A549 (cell line): ENCODE results near the gene EGLN2. TPM values are rescaled to one million over a fixed set of nuclear protein-coding genes. Genes with fewer than 3 reads are reported as not detected.
A peak's percentile ranks its signal among the peaks of the same experiment; 100 is the strongest.
"Not testable (repeated sequence)": the region's sequence is repeated elsewhere in the genome, so short reads cannot be mapped to it uniquely, and the experiment has no call there.

Experiments used
- ATAC-seq, 2 experiments: fragments of 200-7000 bp in 1 of 2; fragments of >200 bp in 1 of 2; cut with Nextera tagmentation in 1 of 2; cut with Tn5 transposase in 1 of 2; 3 replicates each; pipeline versions ENCODE4 v1.8.0 to v1.9.1; 2018 to 2020; ENCODE audit warnings: mild to moderate bottlenecking in 1 of 2, moderate library complexity in 1 of 2
- CTCF ChIA-PET: fragments of 300-600 bp; sonication (Branson Sonifier 250); formaldehyde crosslinking; extraction: SDS; loops from one replicate; lab custom pipeline; 2021; ENCODE audit warnings: antibody characterized with exemption, inconsistent platforms; lab: Yijun Ruan, JAX
- POLR2A ChIA-PET: fragments of 350-600 bp; formaldehyde crosslinking; extraction: SDS; loops from one replicate; lab custom pipeline; 2021; ENCODE audit warnings: antibody characterized with exemption, inconsistent platforms; lab: Yijun Ruan, JAX
- DNase-seq, 2 experiments: peaks; one replicate each; pipeline versions ENCODE4 v3.0.0 to v3.0.0-alpha.2; 2011 to 2016; ENCODE audit warnings: low read depth in 1 of 2, low spot score in 1 of 2
- FAIRE-seq: peaks from 2 replicates; lab custom pipeline; 2011; peaks lifted over from hg19 to GRCh38; lab: Jason Lieb, UNC
- H3K27ac ChIP-seq, 2 experiments: fragments of >200 bp; sonication (Bioruptor Twin); formaldehyde crosslinking; 3 replicates each; pipeline ENCODE4 v1.5.1; 2016 to 2017
- H3K4me1 ChIP-seq: fragments of >200 bp; sonication (Bioruptor Twin); formaldehyde crosslinking; 3 replicates; pipeline ENCODE4 v1.6.1; 2016
- H3K4me2 ChIP-seq: fragments of >200 bp; sonication (Bioruptor Twin); formaldehyde crosslinking; 3 replicates; pipeline ENCODE4 v1.6.1; 2016
- H3K4me3 ChIP-seq: fragments of >200 bp; sonication (Bioruptor Twin); formaldehyde crosslinking; 3 replicates; pipeline ENCODE4 v1.5.1; 2016
- H3K9me3 ChIP-seq: fragments of >200 bp; sonication (Bioruptor Twin); formaldehyde crosslinking; 3 replicates; pipeline ENCODE4 v1.6.1; 2016
- CBX8 ChIP-seq: fragments of 200-600 bp; sonication (generic); IDR thresholded peaks from 2 replicates; pipeline ENCODE4 v1.6.1; 2016
- EHF ChIP-seq: fragments of 250-450 bp; sonication (Bioruptor Pico); IDR thresholded peaks from 2 replicates; pipeline ENCODE4 v1.5.0; 2020; ENCODE audit warnings: mild to moderate bottlenecking
- FOXS1 ChIP-seq: fragments of 250-450 bp; sonication (Bioruptor Pico); IDR thresholded peaks from 2 replicates; pipeline ENCODE4 v1.5.0; 2020; ENCODE audit warnings: mild to moderate bottlenecking, moderate library complexity
- GATA3 ChIP-seq: IDR thresholded peaks from 2 replicates; pipeline ENCODE4 v1.6.1; 2012; ENCODE audit warnings: borderline replicate concordance
- HDAC2 ChIP-seq: fragments of 200-600 bp; sonication (generic); IDR thresholded peaks from 2 replicates; pipeline ENCODE4 v1.6.1; 2016
- HEYL ChIP-seq: fragments of 250-450 bp; sonication (Bioruptor Pico); IDR thresholded peaks from 2 replicates; pipeline ENCODE4 v1.8.0; 2021; ENCODE audit warnings: mild to moderate bottlenecking, moderate library complexity
- HOXA7 ChIP-seq: fragments of 250-450 bp; sonication (Bioruptor Pico); IDR thresholded peaks from 2 replicates; pipeline ENCODE4 v1.5.0; 2020; ENCODE audit warnings: mild to moderate bottlenecking, moderate library complexity
- HOXB5 ChIP-seq: fragments of 250-450 bp; sonication (Bioruptor Pico); IDR thresholded peaks from 2 replicates; pipeline ENCODE4 v1.5.0; 2020; ENCODE audit warnings: mild to moderate bottlenecking, moderate library complexity
- JUN ChIP-seq, 2 experiments: fragments of >200 bp; sonication (Bioruptor Twin); formaldehyde crosslinking; IDR thresholded peaks; 2 replicates in 1 of 2; 3 replicates in 1 of 2; pipeline ENCODE4 v1.6.1; 2016 to 2017
- KDM1A ChIP-seq: fragments of 200-600 bp; sonication (generic); IDR thresholded peaks from 2 replicates; pipeline ENCODE4 v1.6.1; 2016; ENCODE audit warnings: low read depth, mild to moderate bottlenecking
- MAZ ChIP-seq: fragments of 150-350 bp; IDR thresholded peaks from 2 replicates; pipeline ENCODE4 v1.6.1; 2014; ENCODE audit warnings: antibody characterized with exemption, low read depth, low read length, borderline replicate concordance
- MYC ChIP-seq: IDR thresholded peaks from 2 replicates; pipeline ENCODE4 v1.6.1; 2012; ENCODE audit warnings: mild to moderate bottlenecking, inconsistent platforms, low read length, improper control_type of control experiment, borderline replicate concordance
- POLR2AphosphoS2 ChIP-seq: conservative IDR thresholded peaks from 2 replicates; pipeline ENCODE4 v1.6.1; 2012; ENCODE audit warnings: low read length, improper control_type of control experiment, inconsistent platforms
- RARB ChIP-seq: fragments of 250-450 bp; sonication (Bioruptor Pico); IDR thresholded peaks from 2 replicates; pipeline ENCODE4 v1.8.0; 2021; ENCODE audit warnings: mild to moderate bottlenecking, moderate library complexity
- RCOR1 ChIP-seq: fragments of 150-350 bp; IDR thresholded peaks from 2 replicates; pipeline ENCODE4 v1.6.1; 2014; ENCODE audit warnings: antibody characterized with exemption, low read length, low read depth
- ZC3H11A ChIP-seq: fragments of 450-650 bp; IDR thresholded peaks from 2 replicates; pipeline ENCODE4 v1.6.1; 2014; ENCODE audit warnings: antibody characterized with exemption, mild to moderate bottlenecking
- ZSCAN20 ChIP-seq: fragments of 250-450 bp; sonication (Bioruptor Pico); IDR thresholded peaks from 2 replicates; pipeline ENCODE4 v1.8.0; 2022; ENCODE audit warnings: mild to moderate bottlenecking, moderate library complexity
- WGBS: methylation state at CpG from one replicate; pipeline ENCODE4 v1.1.6; 2017; ENCODE audit errors: missing lambda C conversion rate; 5-methylcytosine and 5-hydroxymethylcytosine counted together
- polyA plus RNA-seq, 4 experiments: library from polyadenylated mRNA; depleted of rRNA in 3 of 4; stranded (reverse); fragments of >200 nt; fragmentation: RNase III in 1 of 4; extraction: RNeasy Plus Mini Kit Qiagen cat#74134 plus additional on column Dnase treatment in 1 of 4; gene quantifications; 2 replicates in 3 of 4; 3 replicates in 1 of 4; pipeline ENCODE4 v1.2.3, GENCODE V29; 2011 to 2017
- TF ChIP-seq, protein P1 (sequence below): IDR thresholded peaks from 2 replicates; pipeline ENCODE4 v1.6.1; 2012
- TF ChIP-seq, protein P2 (sequence below): IDR thresholded peaks from 2 replicates; pipeline ENCODE4 v1.6.1; 2012; ENCODE audit warnings: low read depth, borderline replicate concordance

The EGLN2 gene
- polyA plus RNA-seq, 2 of the 4 experiments (the other 2 are of a cell fraction), result 34.7 to 81.4 TPM

DNA sequence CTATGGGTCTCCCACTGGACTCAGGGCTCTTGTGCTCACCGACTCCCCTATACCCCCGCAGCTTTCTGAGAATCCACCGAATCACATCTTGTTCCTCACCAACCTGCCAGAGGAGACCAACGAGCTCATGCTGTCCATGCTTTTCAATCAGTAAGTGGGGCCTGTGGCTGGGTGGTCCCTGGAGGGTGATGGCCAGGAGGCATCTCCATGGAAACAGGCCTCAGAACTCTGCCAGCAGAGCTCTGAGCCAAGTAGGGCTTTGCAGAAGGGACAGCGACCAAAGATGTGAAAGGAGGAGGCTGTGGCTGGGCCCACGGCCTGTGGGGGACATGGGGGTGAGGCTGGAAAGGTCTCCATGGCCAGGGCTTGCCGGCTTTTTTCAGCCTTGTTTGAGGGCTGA lies 35.5 kb upstream of the EGLN2 start:
- H3K27ac ChIP-seq, result no peak overlapping the region
- POLR2A ChIA-PET, result interaction anchor here (1.0 kb wide), 1 partner anchor 13 kb away, joined by 5 read pairs; the partner anchor contains the start of gene ACTMAP
- H3K9me3 ChIP-seq, result no peaks in the 10 kb centered on the region
- CTCF ChIA-PET, result interaction anchor here (0.5 to 1.5 kb wide), 3 partner anchors 9 to 118 kb away, joined by 3 to 4 read pairs (median 3); no protein-coding TSS in a partner anchor
- TF ChIP-seq CBX8 (no peak), MYC (no peak), GATA3 (no peak), MAZ (no peak), ZC3H11A (no peak), RCOR1 (no peak), HOXB5 (CRISPR knock-in tag) (no peak)
- TF ChIP-seq, protein P1, sequence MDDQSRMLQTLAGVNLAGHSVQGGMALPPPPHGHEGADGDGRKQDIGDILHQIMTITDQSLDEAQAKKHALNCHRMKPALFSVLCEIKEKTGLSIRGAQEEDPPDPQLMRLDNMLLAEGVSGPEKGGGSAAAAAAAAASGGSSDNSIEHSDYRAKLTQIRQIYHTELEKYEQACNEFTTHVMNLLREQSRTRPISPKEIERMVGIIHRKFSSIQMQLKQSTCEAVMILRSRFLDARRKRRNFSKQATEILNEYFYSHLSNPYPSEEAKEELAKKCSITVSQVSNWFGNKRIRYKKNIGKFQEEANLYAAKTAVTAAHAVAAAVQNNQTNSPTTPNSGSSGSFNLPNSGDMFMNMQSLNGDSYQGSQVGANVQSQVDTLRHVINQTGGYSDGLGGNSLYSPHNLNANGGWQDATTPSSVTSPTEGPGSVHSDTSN, result no peak
- no peak overlapping the region for H3K4me2 ChIP-seq
- H3K4me3 ChIP-seq, result no peak overlapping the region
- ATAC-seq, result no peak
- no peak for FAIRE-seq
- DNase-seq, result no peak
- WGBS, result 94% methylated on average over 7 of the region's 7 CpGs
- H3K4me1 ChIP-seq, result no peaks in the 10 kb centered on the region

DNA sequence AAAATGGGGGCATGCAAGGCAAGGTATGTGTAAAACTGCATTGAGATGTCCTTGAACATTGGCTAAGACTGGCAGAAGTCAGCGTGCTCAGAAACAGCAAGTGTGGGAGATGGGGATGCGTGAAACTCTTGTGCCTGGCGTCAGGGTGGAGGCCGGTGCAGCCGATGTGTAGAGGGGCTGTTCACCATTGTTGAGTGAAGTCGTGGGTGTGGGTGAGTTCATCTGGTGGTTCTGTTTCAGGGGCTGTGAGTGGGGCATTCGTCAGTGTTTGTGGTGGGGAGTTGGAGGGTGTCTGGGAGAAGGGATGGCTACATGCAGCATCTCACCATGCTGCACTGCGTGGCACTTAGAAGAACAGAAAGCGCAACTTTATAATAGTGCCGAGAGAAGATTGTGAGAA lies 35.0 kb upstream of the EGLN2 start:
- no peak overlapping the region for H3K4me2 ChIP-seq
- ATAC-seq, result no peak
- no peak for FAIRE-seq
- no peak overlapping the region for H3K27ac ChIP-seq
- no peaks in the 10 kb centered on the region for H3K9me3 ChIP-seq
- TF ChIP-seq JUN (IDR thresholded peaks at IDR 0.05) (0 out of 5 replicates have a peak, but pooled peaks of 1 of the 2 experiments have one; percentile 28), EHF (CRISPR knock-in tag) (no peak)
- TF ChIP-seq, all 56 proteins: peak for 1
- no peaks in the 10 kb centered on the region for H3K4me1 ChIP-seq
- ChIA-PET CTCF (interaction anchor here (1.4 to 1.5 kb wide), 2 partner anchors 9 to 13 kb away, joined by 3 to 4 read pairs; no protein-coding TSS in a partner anchor), POLR2A (no interaction called here)
- DNase-seq, result no peak
- H3K4me3 ChIP-seq, result no peak overlapping the region
- 92% methylated on average over 10 of the region's 10 CpGs for WGBS

DNA sequence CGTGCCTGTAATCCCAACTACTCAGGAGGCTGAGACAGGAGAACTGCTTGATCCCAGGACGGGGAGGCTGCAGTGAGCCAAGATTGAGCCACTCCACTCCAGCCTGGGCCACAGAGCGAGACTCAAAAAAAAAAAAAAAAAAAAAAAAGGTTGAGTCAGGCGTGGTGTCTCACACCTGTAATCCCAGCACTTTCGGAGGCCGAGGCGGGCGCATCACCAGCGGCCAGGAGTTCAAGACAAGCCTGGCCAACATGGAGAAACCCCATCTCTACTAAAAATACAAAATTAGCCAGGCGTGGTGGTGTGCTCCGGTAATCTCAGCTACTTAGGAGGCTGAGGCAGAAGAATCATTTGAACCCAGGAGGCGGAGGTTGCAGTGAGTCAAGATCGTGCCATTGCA lies 32.6 kb upstream of the EGLN2 start:
- not testable (repeated sequence) for FAIRE-seq, ATAC-seq, H3K4me2 ChIP-seq, H3K9me3 ChIP-seq, H3K4me3 ChIP-seq, H3K4me1 ChIP-seq, DNase-seq, H3K27ac ChIP-seq
- peak; percentile 47; the same call in 1 of the 2 replicates for TF ChIP-seq POLR2AphosphoS2
- WGBS, result 97% methylated on average over 13 of the region's 13 CpGs
- POLR2A ChIA-PET, result interaction anchor here (0.8 to 2.5 kb wide), 4 partner anchors 11 to 32 kb away, joined by 4 to 22 read pairs (median 8); partner anchors contain the start of genes ACTMAP, EGLN2, RAB4B and SNRPA
- CTCF ChIA-PET, result interaction anchor here (1.1 to 3.1 kb wide), 7 partner anchors 9 to 132 kb away, joined by 3 to 22 read pairs (median 4); partner anchors contain the start of genes EGLN2 and RAB4B

DNA sequence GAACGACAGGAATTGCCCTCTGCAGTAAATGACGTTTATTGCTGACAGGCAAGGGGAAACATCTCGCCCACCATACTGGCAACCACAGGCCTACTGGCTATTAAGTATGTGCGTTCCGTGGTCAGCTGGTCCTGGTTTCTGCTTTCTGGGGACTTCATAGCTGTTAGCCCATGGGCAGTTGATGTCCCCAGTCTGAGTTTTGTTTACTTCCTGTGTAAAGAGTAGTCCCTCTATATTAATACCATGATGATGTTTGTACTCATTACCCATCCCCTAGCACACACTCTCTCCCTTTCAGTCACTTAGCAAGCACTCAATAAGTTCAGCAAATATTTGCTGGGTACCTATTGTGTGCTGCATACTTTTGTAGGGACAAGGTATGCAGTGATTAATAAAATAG lies 30.1 kb upstream of the EGLN2 start:
- DNase-seq, result no peak
- Histone ChIP-seq H3K9me3 (peaks cover 2% of the 10 kb centered on the region; the same call in 1 of the 3 replicates), H3K4me2 (no peak overlapping the region), H3K27ac (no peak overlapping the region), H3K4me1 (no peaks in the 10 kb centered on the region), H3K4me3 (no peak overlapping the region)
- ATAC-seq, result peak; percentile 4 to 9; a peak in 2 of 6 replicates
- ChIA-PET CTCF (interaction anchor here (0.7 to 3.8 kb wide), 5 partner anchors 10 to 236 kb away, joined by 3 to 18 read pairs (median 3); no protein-coding TSS in a partner anchor), POLR2A (interaction anchor here (2.2 kb wide), 1 partner anchor 9 kb away, joined by 7 read pairs; the partner anchor contains the start of gene RAB4B)
- 84% methylated on average over 5 of the region's 5 CpGs for WGBS
- TF ChIP-seq POLR2AphosphoS2 (no peak), HDAC2 (no peak), HOXA7 (CRISPR knock-in tag) (no peak), ZSCAN20 (no peak), KDM1A (no peak), HEYL (CRISPR knock-in tag) (no peak), FOXS1 (no peak), RARB (CRISPR knock-in tag) (no peak)
- TF ChIP-seq, protein P2, sequence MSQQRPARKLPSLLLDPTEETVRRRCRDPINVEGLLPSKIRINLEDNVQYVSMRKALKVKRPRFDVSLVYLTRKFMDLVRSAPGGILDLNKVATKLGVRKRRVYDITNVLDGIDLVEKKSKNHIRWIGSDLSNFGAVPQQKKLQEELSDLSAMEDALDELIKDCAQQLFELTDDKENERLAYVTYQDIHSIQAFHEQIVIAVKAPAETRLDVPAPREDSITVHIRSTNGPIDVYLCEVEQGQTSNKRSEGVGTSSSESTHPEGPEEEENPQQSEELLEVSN, result no peak
- no peak for FAIRE-seq
